GM18867 (cell line): ENCODE results near the gene TAS1R3.

Experiments
- ATAC-seq: cut with Tn5 transposase; IDR thresholded peaks from one replicate; pipeline ENCODE4 v1.9.1; 2021; ENCODE audit warnings: mild to moderate bottlenecking, moderate library complexity; ENCODE audit not compliant: unreplicated experiment

The TAS1R3 gene

GRCh38 chr1:1349256-1350012 lies 18.4 kb downstream of the TAS1R3 start, which contains the start of gene DVL1:
Gene DVL1 (minus strand): TSS chr1:1349418. CDS start chr1:1349065, 353 bp downstream.
- ATAC-seq, result peak; percentile 57

GRCh38 chr1:1351511-1352427 lies 20.7 kb downstream of the TAS1R3 start:
- no peak for ATAC-seq

GRCh38 chr1:1352786-1353388 lies 21.8 kb downstream of the TAS1R3 start:
- ATAC-seq, result no peak

DNA sequence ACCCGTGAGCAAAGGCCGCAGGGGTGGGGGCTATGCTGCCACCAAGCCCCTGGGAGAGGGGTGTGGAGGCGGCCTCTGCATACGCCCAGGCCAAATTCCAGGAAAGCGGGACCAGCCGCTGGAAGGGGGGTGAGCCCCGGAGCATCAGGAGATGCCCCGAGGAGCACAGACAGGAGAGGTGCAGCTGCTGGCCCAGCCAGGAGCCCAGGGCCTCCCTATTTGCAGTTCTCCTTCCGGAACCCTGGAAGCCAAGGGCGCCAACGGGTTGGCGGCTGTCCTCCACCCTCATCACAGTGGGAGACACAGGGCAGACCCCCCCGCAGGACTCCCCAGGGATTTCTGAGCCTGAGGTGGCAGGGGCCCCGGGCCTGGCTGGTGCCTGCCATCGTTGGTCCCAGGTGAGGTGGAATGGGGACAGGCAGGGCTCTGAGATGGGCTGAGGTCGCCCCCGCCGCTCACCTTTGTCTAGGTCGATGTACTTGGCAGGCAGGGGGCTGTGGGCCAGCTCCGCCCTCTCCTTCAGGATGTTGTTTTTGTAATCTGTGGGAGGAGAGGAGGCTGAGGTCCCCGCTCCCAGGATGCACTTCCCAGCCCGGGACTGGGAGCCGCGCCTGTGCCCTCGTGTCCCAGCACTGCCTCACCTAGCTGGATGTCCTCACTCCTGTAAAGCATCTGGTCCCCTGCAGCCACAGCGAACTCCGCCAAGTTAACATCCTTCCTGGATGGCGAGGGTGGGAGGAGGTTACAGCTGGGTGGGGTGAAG lies 22.5 kb downstream of the TAS1R3 start:
- ATAC-seq, result no peak

DNA sequence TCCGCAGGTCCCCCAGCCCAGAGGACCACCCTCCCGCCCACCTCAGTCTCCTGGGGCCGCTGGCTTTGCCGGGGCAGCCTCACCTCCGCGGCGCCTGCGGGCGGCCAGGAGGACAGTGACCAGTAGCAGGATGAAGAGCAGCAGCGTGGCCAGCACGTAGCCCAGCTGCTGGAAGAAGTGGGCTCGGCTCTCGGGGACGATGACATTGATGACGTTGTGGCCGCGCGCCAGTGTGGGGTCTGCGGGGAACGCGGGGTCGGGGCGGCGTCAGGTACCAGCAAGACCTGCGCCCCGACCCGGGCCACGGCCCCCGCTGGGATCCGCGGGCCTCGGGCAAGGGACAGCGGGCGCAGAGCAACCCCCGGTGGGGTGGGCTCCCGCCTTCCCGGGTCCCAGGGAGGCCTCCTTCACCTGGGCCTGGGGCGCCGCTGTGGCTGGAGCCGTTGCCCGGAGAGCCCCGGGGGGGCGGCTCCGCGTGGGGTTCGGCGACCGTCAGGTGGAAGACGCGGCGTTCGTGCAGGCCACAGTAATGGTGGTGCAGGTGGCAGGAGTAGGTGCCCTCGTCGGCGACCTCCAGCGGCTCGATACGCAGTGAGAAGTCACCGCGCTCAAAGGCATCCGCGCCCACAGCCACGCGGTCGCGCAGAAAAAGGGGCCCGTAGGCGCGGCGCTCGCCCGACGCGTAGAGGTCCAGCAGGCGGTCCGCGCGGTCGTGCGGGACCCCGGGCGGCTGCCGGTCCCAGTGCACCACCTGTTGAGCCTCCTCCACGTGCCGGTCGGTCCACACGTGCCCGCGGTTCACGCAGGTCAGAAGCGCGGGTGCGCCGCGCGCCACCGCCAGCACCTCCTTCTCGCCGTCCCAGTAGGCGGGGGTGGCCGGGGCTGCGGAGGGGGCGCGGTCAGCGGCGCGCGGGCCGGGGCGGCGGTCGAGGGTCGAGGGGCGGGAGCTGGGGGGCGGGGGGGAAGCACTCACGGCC lies 23.5 kb downstream of the TAS1R3 start:
- ATAC-seq, result no peak

DNA sequence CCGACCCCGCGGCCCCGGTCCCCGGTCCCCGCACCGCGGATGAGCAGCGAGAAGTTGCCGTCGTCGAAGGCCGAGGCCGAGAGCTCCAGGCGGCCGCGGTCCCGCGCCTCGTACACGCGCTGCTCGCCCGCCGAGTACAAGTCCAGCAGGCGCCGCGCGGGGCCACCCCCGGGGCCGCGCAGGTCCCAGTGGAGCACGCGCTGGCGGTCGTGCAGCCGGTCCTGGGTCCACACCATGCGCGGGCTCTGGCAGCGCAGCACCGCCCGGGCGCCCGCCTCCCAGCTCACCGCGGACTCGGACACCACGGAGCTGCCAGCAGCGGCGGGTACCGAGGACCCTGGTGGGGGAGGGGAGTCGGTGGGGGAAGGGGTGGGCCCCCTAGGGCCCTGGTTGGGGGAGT lies 24.3 kb downstream of the TAS1R3 start:
- ATAC-seq, result no peak

GRCh38 chr1:1356166-1356795 lies 25.2 kb downstream of the TAS1R3 start:
- ATAC-seq, result no peak

- ATAC-seq, result no peak
Measured at GRCh38 chr1:1356796-1357401, 25.8 kb downstream of the TAS1R3 start.

GRCh38 chr1:1357871-1358432 lies 26.9 kb downstream of the TAS1R3 start:
- ATAC-seq, result no peak

- ATAC-seq, result no peak
Measured at GRCh38 chr1:1358433-1359271, 27.6 kb downstream of the TAS1R3 start, which contains the start of gene MXRA8. Gene MXRA8 (minus strand): TSS chr1:1358555. CDS start chr1:1358504, 51 bp downstream.

DNA sequence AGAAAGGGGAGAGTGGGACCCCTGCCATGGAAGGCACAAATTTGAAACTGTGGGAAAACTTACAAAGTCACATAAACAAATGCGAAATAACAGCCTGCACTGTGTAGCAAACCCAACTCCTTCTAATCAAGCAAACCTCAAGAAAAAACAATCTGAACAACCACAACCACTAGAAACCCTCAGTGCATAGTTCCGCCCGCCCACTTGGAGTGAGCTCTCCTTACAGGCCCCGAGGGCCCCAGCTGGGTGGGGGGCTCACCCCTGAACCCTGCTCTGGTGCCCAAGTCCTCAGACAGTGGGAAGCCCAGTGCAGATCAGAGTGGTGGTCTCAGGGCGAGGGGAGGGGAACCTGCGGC lies 28.2 kb downstream of the TAS1R3 start:
- no peak for ATAC-seq

DNA sequence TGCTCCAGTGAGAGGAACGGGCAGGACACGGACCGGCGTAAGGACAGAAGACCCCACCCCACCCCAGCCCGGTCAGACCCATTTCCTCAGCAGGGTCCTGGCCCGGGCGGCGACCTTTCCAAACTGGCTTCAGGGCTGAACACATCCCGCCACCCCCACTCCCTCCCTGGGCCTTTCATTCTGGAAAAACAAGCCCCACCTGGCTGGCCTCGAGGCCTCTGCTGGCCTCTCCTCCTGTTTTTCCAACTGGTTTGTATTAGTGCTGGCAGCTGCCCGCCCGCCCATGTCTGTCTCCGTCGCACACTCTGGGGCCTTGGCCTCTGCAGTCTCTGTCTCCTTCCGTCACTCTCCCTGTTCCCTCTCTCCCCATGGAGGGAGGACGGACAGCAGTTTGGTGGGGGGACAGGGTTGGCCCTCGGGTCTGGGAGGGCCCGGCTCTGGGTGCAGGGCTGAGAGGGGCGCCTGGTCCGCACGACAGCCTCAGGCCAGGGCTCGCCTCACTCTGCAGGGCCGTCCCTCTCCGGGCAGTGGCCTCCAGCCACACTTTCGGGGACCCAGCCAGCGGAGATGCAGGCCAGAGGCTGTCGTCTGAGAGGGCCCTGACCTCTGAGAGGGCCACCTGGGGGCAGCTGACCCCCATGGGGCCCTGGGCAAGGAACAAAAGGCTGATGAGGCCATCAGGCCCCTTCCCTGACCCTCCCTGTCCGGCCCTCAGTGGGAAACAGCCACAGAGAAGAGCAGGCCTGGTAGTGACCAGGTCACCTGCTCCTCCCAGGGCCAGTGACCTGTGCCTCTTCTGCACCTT lies 28.8 kb downstream of the TAS1R3 start:
- no peak for ATAC-seq

DNA sequence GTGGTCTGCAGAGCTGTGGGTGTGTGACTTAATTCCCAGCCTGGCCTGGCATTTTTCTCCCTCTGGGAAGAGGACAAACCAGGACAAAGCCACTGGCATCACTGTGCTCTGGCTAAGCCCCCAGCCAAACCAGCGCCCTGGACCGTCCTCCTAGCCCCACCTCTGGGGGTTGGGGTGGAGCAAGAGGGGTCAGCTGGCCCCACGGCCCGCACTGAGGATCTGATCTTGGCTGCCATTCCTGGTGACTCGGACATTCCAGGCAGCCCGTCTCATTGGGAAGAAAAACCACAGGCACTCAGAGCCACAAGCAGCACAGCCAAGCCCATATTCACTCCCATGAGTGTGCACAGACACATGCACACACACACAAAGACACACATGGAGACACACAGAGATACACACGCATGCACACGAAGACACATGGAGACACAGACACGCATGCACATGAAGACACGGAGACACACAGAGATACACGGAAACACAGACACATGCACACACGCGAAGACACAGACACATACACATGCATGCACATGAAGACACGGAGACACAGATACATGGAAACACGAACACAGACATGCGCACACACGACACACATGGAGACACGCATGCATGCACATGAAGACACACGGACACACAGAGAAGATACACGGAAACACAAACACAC lies 29.6 kb downstream of the TAS1R3 start:
- no peak for ATAC-seq

GRCh38 chr1:1361233-1361981 lies 30.3 kb downstream of the TAS1R3 start:
- ATAC-seq, result no peak

DNA sequence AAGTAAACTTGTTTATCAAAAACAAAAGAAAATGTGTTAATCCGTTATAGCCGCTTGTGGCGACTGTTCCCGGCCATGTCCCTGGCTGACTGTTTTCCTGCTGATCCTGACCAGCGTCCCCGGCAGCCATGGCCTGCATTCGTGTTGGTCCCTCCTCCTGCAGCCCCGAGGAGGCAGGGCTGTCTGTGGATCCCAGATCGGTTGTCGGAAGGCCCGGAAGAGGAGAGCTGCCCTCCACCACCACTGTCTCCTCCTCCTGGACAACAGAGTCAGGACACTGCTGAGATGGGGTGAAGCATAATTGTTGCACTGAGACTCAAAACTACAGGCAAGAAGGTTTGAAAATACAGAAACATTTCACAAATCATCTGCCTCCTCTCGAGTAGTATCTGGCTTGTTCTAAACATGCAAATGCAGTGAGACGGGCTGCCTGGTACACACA lies 30.9 kb downstream of the TAS1R3 start:
- ATAC-seq, result no peak
